ENCODE results near the gene KCNQ1OT1.

DNA sequence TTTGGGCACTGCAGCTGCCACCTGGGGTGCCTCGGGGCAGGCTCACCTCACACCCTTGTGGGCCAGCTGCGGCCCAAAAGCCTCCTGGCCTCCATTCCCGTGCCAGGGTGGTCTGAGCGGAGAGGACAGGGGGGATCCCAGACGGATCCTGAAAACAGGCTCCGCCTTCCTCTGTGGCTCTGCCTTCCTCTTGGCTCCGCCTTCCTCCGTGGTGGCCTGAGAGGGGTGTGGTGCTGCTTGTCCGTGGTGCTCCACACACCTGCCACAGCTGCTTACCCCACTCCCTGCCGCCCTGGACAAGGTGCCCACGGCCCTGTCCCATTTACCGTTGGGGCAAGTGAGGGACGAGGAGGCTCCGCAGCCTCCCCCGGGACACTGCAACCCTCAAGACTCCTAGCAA is 23.2 kb upstream of the KCNQ1OT1 start:
- TF ChIP-seq, protein P1, sequence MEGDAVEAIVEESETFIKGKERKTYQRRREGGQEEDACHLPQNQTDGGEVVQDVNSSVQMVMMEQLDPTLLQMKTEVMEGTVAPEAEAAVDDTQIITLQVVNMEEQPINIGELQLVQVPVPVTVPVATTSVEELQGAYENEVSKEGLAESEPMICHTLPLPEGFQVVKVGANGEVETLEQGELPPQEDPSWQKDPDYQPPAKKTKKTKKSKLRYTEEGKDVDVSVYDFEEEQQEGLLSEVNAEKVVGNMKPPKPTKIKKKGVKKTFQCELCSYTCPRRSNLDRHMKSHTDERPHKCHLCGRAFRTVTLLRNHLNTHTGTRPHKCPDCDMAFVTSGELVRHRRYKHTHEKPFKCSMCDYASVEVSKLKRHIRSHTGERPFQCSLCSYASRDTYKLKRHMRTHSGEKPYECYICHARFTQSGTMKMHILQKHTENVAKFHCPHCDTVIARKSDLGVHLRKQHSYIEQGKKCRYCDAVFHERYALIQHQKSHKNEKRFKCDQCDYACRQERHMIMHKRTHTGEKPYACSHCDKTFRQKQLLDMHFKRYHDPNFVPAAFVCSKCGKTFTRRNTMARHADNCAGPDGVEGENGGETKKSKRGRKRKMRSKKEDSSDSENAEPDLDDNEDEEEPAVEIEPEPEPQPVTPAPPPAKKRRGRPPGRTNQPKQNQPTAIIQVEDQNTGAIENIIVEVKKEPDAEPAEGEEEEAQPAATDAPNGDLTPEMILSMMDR (IDR thresholded peaks at IDR 0.05) = no peak
- no peak for TF ChIP-seq POLR2A (IDR thresholded peaks at IDR 0.05)
